ENCODE measurements around the gene SLCO3A1. TPM values are rescaled to one million over a fixed set of nuclear protein-coding genes. Genes with fewer than 3 reads are reported as not detected.

SLCO3A1 gene
- total RNA-seq, 2 donors from 2014 or later, result 26.6 to 27.7 TPM

GRCh38 chr15:92142242-92143232 is 289.0 kb downstream of the SLCO3A1 start:
- intact Hi-C loops (cut with DNase I), result no loop called here
- DNase-seq (ENCODE audit: low spot score), result no peak

- intact Hi-C loops (cut with DNase I), result no loop called here
- DNase-seq (ENCODE audit: low spot score), result no peak
Observed at GRCh38 chr15:92143765-92144164, 290.3 kb downstream of the SLCO3A1 start.

- intact Hi-C loops (cut with DNase I), result no loop called here
- no peak for DNase-seq (ENCODE audit: low spot score)
Observed at GRCh38 chr15:92146511-92147150, 293.1 kb downstream of the SLCO3A1 start.

- intact Hi-C loops (cut with DNase I), result no loop called here
- DNase-seq (ENCODE audit: low spot score), result no peak
Observed at GRCh38 chr15:92149029-92149428, 295.5 kb downstream of the SLCO3A1 start.

GRCh38 chr15:92149465-92149864 is 296.0 kb downstream of the SLCO3A1 start:
- intact Hi-C loops (cut with DNase I), result no loop called here
- DNase-seq (ENCODE audit: low spot score), result no peak

- DNase-seq (ENCODE audit: low spot score), result no peak
- intact Hi-C loops (cut with DNase I), result no loop called here
Observed at GRCh38 chr15:92151168-92151567, 297.7 kb downstream of the SLCO3A1 start.

GRCh38 chr15:92151741-92152140 is 298.2 kb downstream of the SLCO3A1 start:
- DNase-seq (ENCODE audit: low spot score), result no peak
- intact Hi-C loops (cut with DNase I), result no loop called here

GRCh38 chr15:92152983-92153382 is 299.5 kb downstream of the SLCO3A1 start:
- no peak for DNase-seq (ENCODE audit: low spot score)
- intact Hi-C loops (cut with DNase I), result no loop called here

GRCh38 chr15:92153620-92154019 is 300.1 kb downstream of the SLCO3A1 start:
- no peak for DNase-seq (ENCODE audit: low spot score)
- intact Hi-C loops (cut with DNase I), result no loop called here

- intact Hi-C loops (cut with DNase I), result no loop called here
- DNase-seq (ENCODE audit: low spot score), result no peak
Observed at GRCh38 chr15:92155934-92156333, 302.4 kb downstream of the SLCO3A1 start.

GRCh38 chr15:92157666-92158298 is 304.3 kb downstream of the SLCO3A1 start:
- intact Hi-C loops (cut with DNase I), result no loop called here
- DNase-seq (ENCODE audit: low spot score), result no peak

GRCh38 chr15:92158426-92158825 is 304.9 kb downstream of the SLCO3A1 start:
- no peak for DNase-seq (ENCODE audit: low spot score)
- intact Hi-C loops (cut with DNase I), result no loop called here

- intact Hi-C loops (cut with DNase I), result no loop called here
- DNase-seq (ENCODE audit: low spot score), result no peak
Observed at GRCh38 chr15:92159481-92159880, 306.0 kb downstream of the SLCO3A1 start.

- intact Hi-C loops (cut with DNase I), result no loop called here
Observed at GRCh38 chr15:92159906-92160841, 306.7 kb downstream of the SLCO3A1 start.

GRCh38 chr15:92161039-92161670 is 307.6 kb downstream of the SLCO3A1 start:
- intact Hi-C loops (cut with DNase I), result no loop called here

More at GRCh38 chr15:92159906-92160841, 306.7 kb downstream of the SLCO3A1 start:
- no peak for DNase-seq (ENCODE audit: low spot score)

GRCh38 chr15:92162657-92163056 is 309.1 kb downstream of the SLCO3A1 start:
- no peak for DNase-seq (ENCODE audit: low spot score)
- intact Hi-C loops (cut with DNase I), result no loop called here

More at GRCh38 chr15:92161039-92161670, 307.6 kb downstream of the SLCO3A1 start:
- no peak for DNase-seq (ENCODE audit: low spot score)

- intact Hi-C loops (cut with DNase I), result no loop called here
- no peak for DNase-seq (ENCODE audit: low spot score)
Observed at GRCh38 chr15:92163641-92164040, 310.1 kb downstream of the SLCO3A1 start.

- intact Hi-C loops (cut with DNase I), result no loop called here
- DNase-seq (ENCODE audit: low spot score), result no peak
Observed at GRCh38 chr15:92164327-92165000, 311.0 kb downstream of the SLCO3A1 start.

Measured in posterior vena cava (tissue), 2 donors.